Renal cortical epithelial cell (primary cell): ENCODE results near the gene HBM. TPM values are rescaled to one million over a fixed set of nuclear protein-coding genes. Genes with fewer than 3 reads are reported as not detected.
"Not testable (repeated sequence)": the region's sequence is repeated elsewhere in the genome, so short reads cannot be mapped to it uniquely, and the experiment has no call there.

ENCODE experiments used
- DNase-seq: peaks from one replicate; pipeline ENCODE4 v3.0.0-alpha.2; 2011; ENCODE audit warnings: low read depth
- total RNA-seq: library from RNA; depleted of rRNA; stranded (reverse); fragments of >200 nt; gene quantifications from 2 replicates; pipeline ENCODE4 v1.2.3, GENCODE V29; 2014

HBM gene
- total RNA-seq, 1 donor from 2014 or later = not detected

GRCh38 chr16:146646-147045 lies 19.1 kb upstream of the HBM start:
- DNase-seq = no peak

- DNase-seq = no peak
Measured at GRCh38 chr16:149024-149660, 16.6 kb upstream of the HBM start.

GRCh38 chr16:152141-153128 lies 13.3 kb upstream of the HBM start, which contains the start of gene HBZ:
Gene HBZ, plus strand, starts transcription at chr16:152644. Its CDS starts 266 bp downstream, at chr16:152910.
- no peak for DNase-seq

- not testable (repeated sequence) for DNase-seq
Measured at GRCh38 chr16:153129-153521, 12.7 kb upstream of the HBM start.

GRCh38 chr16:153550-154216 lies 12.1 kb upstream of the HBM start:
- DNase-seq = not testable (repeated sequence)

- DNase-seq = no peak
Measured at GRCh38 chr16:154217-155030, 11.4 kb upstream of the HBM start.

- no peak for DNase-seq
Measured at GRCh38 chr16:155031-155398, 10.8 kb upstream of the HBM start.

- no peak for DNase-seq
Measured at GRCh38 chr16:159136-159849, 6.5 kb upstream of the HBM start.

- DNase-seq = not testable (repeated sequence)
Measured at GRCh38 chr16:160242-160641, 5.5 kb upstream of the HBM start.

- DNase-seq = no peak
Measured at GRCh38 chr16:160691-161190, 5.0 kb upstream of the HBM start.

- DNase-seq = no peak
Measured at GRCh38 chr16:162271-162991, 3.3 kb upstream of the HBM start.

GRCh38 chr16:163139-163538 lies 2.6 kb upstream of the HBM start:
- DNase-seq = not testable (repeated sequence)

- not testable (repeated sequence) for DNase-seq
Measured at GRCh38 chr16:163696-164095, 2.1 kb upstream of the HBM start.

- not testable (repeated sequence) for DNase-seq
Measured at GRCh38 chr16:164134-164823, 1.5 kb upstream of the HBM start.

GRCh38 chr16:164827-165538 lies 795 bp upstream of the HBM start:
- no peak for DNase-seq

- DNase-seq = no peak
Measured at GRCh38 chr16:166375-167121, 770 bp downstream of the HBM start.

GRCh38 chr16:167122-167690 lies 1.4 kb downstream of the HBM start:
- no peak for DNase-seq

GRCh38 chr16:168424-168823 lies 2.6 kb downstream of the HBM start:
- DNase-seq = no peak
